Measurements from ENCODE around the gene PRKCE.

DNA sequence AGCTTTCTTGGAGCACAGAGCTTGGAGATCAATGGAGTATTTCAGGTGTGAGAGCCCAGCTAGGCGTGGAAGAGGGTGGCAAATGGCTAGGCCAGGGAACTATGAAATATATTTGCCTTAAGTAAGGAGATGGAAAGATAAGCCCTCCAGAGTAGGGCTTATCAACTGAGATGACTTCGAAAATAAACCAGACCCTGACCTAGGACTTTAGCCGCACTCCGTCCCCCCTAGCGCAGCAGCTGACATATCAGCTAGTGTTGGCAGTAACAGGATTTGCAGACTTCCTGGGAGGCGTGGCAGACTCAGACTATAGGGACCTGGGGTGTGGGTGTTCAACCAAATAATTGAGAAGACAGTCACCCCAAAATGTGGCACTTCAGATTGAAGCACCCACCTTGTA is 518.0 kb downstream of the PRKCE start:
- TF ChIP-seq, protein P1, sequence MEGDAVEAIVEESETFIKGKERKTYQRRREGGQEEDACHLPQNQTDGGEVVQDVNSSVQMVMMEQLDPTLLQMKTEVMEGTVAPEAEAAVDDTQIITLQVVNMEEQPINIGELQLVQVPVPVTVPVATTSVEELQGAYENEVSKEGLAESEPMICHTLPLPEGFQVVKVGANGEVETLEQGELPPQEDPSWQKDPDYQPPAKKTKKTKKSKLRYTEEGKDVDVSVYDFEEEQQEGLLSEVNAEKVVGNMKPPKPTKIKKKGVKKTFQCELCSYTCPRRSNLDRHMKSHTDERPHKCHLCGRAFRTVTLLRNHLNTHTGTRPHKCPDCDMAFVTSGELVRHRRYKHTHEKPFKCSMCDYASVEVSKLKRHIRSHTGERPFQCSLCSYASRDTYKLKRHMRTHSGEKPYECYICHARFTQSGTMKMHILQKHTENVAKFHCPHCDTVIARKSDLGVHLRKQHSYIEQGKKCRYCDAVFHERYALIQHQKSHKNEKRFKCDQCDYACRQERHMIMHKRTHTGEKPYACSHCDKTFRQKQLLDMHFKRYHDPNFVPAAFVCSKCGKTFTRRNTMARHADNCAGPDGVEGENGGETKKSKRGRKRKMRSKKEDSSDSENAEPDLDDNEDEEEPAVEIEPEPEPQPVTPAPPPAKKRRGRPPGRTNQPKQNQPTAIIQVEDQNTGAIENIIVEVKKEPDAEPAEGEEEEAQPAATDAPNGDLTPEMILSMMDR (IDR thresholded peaks at IDR 0.05): no peak
- TF ChIP-seq POLR2AphosphoS5 (IDR thresholded peaks at IDR 0.05): no peak
- TF ChIP-seq POLR2A (IDR thresholded peaks at IDR 0.05): no peak
- TF ChIP-seq EP300 (IDR thresholded peaks at IDR 0.05): no peak
